ENCODE measurements around the gene AKAP8L. TPM values are rescaled to one million over a fixed set of nuclear protein-coding genes. Genes with fewer than 3 reads are reported as not detected.

AKAP8L gene
- total and polyA plus RNA-seq, 10 of the 15 experiments (the other 5 are each of a cell fraction or from before 2014, with no cell fraction given), result 0.66 to 64.3 (median 40.0) TPM

- TF ChIP-seq CUX1 (IDR thresholded peaks at IDR 0.05; ENCODE audit: insufficient replicate concordance, low read depth, low read length), result no peak
- no peak for TF ChIP-seq IKZF1 (conservative IDR thresholded peaks at IDR 0.05)
- TF ChIP-seq CEBPZ (IDR thresholded peaks at IDR 0.05; ENCODE audit: low read depth, low read length), result no peak
Measured at GRCh38 chr19:15428956-15429824, 10.4 kb upstream of the AKAP8L start (continued).
